Stimulated activated CD8-positive, alpha-beta memory T cell treated with anti-CD3 and anti-CD28 coated beads, Interleukin-2, amount 100 ng/mL, for 1 hour (primary cell): Measurements from ENCODE around the gene KCNG4.

Experiments
- DNase-seq, 2 donors: peaks; one replicate each; pipeline ENCODE4 v3.0.0-alpha.2; 2020; ENCODE audit warnings: low read depth in 2 of 2

KCNG4 gene, protein sequence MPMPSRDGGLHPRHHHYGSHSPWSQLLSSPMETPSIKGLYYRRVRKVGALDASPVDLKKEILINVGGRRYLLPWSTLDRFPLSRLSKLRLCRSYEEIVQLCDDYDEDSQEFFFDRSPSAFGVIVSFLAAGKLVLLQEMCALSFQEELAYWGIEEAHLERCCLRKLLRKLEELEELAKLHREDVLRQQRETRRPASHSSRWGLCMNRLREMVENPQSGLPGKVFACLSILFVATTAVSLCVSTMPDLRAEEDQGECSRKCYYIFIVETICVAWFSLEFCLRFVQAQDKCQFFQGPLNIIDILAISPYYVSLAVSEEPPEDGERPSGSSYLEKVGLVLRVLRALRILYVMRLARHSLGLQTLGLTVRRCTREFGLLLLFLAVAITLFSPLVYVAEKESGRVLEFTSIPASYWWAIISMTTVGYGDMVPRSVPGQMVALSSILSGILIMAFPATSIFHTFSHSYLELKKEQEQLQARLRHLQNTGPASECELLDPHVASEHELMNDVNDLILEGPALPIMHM

GRCh38 chr16:84239909-84240308, at the start of gene KCNG4:
Gene KCNG4, minus strand, starts transcription at chr16:84240012. Its CDS starts 2,527 bp downstream, at chr16:84237485.
- no peak for DNase-seq

- DNase-seq: no peak
These were observed 49.1 kb upstream of the KCNG4 start for GRCh38 chr16:84288902-84289301.

DNA sequence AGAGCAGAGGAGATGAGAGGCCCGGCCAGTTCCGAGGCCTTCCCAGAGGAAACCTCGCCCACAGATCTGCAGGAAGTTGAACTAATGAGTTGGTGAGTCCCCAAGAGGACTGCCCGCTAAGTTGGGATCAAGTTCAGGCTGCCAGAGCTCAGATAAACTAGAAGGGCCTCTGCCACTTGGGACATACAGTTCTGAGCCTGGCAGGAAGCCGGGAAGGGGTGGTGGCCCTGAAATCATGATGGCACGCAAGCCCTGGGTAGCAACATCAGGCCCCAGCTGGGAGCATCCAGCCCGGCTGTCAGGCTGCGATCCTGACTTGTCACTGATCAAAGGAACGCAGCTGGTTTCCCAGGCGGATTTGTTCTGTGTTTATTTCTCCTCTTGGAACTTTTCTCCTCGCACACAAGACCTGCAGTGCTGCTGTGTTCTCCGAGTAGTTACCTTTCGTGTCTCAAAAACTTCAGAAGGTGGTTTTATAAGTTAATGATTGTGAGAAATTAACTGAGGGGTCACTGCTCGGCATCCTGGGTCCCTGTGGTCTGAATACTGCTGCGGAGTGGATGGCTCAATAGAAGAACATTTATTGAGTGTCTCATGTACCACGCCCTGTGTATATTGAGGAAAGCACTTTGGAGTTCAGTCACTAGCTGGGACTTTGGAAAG, 46.9 kb upstream of the KCNG4 start:
- no peak for DNase-seq

GRCh38 chr16:84284154-84284722, 44.4 kb upstream of the KCNG4 start:
- no peak for DNase-seq

DNA sequence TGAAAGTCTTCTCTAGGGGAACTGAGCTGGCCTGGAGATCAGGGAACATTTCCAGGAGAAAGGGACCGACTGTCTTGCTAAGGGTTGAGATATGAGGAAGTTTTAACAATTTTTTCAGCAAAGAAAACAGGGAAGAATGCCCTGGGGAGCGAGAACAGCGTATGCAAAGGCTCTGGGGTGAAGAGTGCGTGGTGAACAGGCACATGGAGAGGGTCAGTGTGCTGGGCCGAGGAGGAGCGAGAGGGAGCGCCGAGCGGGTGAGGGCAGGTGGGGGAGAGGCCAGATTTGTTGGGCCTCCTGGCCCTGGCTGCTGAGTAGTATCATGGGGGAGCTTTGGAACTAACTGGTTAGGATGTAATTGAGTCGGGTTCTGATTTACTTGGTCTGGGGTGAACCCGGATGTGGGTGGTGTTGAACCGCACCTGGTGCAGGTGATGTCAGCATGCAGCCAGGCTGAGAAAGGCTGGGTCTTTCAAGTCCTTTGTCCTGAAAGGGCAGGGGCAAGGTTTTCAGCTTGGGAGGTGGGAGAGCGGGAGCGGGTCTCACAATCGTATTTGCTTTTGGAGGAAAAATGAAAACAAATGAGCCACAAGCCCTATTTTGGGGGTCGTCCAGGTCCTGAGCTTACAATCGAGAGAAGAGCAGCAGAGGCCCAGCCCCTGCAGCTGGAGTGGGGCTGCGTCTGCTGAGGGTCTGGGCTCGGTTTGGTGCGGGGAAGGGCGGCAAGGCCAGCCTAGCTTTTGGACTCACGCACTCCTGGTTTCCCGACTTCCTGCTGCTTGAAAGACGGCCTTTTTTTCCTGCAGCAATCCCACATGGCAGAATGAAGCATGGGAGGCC, 43.7 kb upstream of the KCNG4 start:
- DNase-seq: no peak

GRCh38 chr16:84282533-84282932, 42.7 kb upstream of the KCNG4 start:
- DNase-seq: no peak

DNA sequence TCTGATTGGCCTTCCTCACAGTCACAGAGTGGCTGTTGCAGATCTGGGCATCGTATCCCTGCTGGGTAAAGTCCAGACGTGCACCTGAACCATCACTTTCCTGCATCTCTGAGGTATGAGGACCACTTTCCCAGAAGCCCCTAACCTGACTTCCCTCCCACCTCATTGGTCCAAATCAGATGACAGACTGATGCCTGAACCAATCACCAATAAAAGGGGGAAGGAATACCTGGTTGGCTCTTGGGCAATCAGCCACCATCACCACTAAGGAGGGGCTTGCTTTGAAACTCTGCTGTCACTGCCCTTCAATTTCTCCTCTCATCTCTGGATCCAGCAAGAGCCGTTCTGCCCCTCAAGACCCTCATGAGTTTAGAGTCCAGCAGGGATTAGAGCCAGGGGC, 41.3 kb upstream of the KCNG4 start:
- no peak for DNase-seq

DNA sequence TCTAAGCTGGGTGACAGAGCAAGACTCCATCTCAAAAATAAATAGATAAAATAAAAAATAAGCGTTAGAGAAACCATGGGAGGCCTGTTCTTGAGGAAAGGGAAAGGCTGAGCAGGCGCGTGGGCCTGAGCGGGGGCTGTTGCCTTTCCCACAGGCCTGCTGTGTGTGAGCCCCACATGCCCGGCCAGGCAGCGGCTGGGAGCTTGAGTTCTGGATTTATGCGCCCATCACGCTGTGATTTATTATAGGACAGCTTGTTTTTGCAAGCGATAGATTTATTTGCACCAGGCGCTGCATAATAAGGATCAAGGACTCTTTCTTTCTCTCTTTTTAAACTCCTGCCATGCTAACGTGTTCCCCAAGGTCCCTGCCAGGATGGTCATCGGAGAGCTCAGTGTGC, 40.1 kb upstream of the KCNG4 start:
- DNase-seq: no peak

DNA sequence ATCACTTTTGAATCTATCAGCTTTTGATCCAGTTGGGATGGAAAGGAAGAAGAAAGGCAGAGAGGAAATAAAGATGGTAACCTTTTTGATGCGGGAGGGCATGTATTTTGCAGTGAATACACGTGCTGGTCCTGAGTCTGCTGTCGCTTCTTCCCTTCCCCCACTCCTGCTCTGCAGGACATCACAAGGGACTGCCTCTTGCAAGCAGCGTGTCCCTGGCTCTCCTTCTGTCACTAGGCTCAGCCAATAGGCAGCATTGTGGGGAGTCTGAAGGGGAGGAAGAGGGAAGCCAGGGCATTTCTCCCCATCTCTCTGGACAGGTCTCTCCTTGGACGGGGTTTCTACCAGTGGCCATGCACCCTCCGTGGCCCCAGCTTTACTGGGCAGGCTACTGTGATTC, 39.2 kb upstream of the KCNG4 start:
- DNase-seq: no peak

DNA sequence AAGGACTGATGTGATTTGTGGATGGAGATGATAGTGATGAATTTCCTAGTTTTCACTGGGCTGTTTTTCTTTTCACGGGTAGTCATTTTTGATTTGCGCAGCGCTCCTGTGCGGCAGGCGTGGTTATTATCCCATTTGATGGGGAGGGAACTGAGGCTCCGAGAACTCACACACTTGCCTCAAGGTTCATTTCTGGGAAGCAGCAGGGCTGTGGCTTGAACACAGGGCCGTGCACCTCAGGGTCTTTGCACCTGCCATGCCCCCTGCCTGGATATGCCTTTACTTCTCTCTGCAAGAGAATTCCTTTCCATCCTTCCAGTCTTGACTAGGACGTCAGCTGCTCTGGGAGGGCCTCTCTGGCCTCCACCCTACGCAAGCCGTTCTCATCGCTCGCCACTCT, 38.5 kb upstream of the KCNG4 start:
- DNase-seq: no peak

DNA sequence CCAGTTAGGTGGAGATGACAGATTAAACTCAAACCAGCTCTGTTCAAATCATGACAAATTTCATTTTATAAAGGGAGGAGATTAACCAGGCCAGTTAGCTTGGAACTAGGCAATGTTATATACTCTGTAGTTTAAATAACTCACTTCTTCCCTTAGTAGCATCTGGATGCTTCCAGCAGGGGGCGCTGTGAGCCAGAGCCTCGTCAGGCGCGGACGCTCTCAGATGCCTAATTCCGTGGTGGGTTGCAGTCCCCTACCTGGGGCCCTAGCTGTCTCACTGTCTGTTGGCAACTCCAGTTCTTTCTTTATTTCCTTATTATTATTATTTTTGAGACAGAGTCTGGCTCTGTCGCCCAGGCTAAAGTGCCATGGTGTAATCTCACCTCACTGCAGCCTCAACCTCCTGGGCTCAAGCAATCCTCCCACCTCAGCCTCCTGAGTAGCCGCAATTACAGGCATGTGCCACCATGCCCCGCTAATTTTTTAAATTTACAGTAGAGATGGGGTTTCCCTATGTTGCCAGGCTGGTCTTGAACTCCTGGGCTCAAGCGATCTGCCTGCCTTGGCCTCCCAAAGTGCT, 37.5 kb upstream of the KCNG4 start:
- peak; percentile 34 to 51 for DNase-seq

GRCh38 chr16:84275585-84276151, 35.9 kb upstream of the KCNG4 start:
- no peak for DNase-seq

DNA sequence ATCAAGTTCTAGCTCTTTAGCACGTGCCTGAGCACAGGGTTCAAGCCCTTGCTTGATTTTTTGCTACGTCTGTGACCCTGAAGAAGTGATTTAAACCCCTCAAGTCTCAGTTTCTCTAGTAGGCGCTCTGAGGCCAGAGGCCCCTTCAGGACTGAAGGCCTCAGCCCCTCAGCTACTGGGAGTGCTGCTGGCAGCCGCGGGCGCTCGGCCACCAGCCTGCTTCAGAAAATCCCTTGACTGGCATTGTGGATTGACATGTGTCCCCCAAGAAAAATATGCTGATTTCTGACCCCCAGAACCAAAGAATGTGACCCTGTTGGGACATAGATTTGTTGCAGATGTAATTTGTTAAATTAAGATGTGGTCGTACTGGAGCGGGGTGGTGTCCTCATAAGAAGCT, 34.7 kb upstream of the KCNG4 start:
- DNase-seq: no peak

DNA sequence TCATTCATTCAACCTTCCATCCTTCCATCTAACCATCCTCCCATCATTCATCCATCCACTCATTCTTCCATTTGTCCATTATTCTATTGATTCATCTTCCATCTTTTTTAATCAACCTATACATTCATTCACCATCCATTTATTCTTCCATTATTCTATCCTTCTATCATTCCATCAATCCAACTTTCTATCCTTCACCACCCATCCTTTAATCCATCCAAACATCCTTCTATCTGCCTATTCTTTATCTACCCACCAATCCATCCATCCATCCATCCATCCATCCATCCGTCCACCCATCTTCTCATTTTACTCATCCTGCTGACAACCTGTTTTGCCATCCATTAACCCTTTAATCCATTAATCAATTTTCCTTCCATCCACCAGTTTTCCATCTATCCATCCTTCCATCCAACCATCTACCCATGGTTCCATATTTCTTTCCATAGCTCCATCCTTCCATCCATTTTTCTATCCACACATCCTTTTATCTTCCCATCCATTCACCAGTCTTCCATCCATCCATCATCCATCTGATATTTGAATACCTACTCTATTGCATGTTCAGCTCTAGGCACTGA, 33.0 kb upstream of the KCNG4 start:
- no peak for DNase-seq

DNA sequence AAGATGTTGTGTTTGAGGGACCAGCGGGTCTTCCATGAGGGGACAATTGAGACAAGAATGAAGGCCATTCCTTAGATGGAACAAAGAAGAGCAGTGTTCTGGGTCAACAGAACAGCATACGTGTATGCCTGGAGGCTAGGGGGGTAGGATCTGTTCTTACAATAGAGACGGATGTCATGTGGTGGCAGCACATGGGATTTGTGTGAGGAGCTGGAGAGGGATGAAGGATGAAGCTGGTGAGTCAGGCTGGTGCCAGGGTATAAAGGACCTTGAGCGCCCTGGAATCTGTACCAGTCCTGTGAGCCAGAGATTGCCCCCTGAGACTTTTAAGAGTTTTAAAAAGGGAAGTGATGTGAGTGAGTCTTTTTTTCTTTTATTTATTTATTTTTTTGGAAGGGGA, 32.1 kb upstream of the KCNG4 start:
- DNase-seq: no peak

GRCh38 chr16:84271037-84271436, 31.2 kb upstream of the KCNG4 start:
- DNase-seq: no peak

- no peak for DNase-seq
These were observed 30.7 kb upstream of the KCNG4 start for GRCh38 chr16:84270531-84270930.

DNA sequence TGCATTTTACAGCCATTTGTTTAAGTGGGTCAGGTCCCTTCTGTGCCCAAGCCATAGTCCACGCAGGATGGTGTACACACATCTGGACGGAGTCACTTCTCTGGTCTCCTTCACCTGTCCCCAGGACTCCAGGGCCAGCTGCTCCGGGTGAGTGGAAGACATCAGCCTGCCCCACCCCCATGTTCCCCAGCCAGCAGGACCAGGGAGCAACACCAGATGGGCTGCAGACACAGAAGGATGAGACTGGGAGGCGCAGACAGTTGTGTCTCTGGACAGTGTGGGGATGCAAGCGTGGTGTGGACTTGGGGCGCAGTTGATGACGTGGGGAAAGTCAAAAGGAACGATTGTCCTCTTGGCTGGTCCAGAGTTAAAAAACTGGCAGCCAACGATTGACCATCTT, 30.3 kb upstream of the KCNG4 start:
- no peak for DNase-seq

GRCh38 chr16:84268291-84269040, 28.7 kb upstream of the KCNG4 start:
- DNase-seq: no peak

DNA sequence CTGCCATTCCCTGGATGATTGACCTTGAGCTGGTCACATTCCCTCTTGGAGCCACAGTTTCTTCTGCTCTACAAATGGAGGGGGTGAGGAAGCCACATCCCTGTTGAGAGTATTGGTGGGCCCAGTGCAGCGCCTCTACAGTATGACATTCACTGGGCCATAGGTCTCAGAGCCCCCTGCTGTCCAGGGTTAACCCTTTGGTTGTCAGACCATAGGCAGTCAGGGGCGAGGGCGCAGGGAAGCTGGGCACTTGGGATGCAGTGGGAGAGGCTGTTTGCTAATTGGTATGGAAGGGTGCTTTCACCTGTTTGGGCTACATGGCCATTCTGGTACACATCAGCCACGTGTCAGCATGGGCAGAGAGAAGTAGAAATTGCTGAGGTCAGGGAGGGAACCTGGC, 27.6 kb upstream of the KCNG4 start:
- no peak for DNase-seq
